Right lobe of liver (tissue), 4 donors: ENCODE measurements around the gene TMEM44.

ENCODE experiments used
- POLR2A ChIP-seq: fragments of 450-650 bp; IDR thresholded peaks from one replicate; pipeline ENCODE4 v1.6.1; 2017; ENCODE audit warnings: antibody characterized with exemption, mild to moderate bottlenecking
- TF ChIP-seq, protein P1 (sequence below), 4 donors: fragments of 200-600 bp in 3 of 4; fragments of 450-650 bp in 1 of 4; IDR thresholded peaks; one replicate each; pipeline versions ENCODE4 v1.5.1 to v1.8.0; 2016 to 2022; ENCODE audit warnings: antibody characterized with exemption in 4 of 4, mild to moderate bottlenecking in 2 of 4
- donor health status: DM: no; HTN: no; CAD: no.
- donor health status: DM: no; HTN: no; CAD: no.
- donor health status: DM: no; HTN: yes; CAD: no.

- TF ChIP-seq, protein P1, sequence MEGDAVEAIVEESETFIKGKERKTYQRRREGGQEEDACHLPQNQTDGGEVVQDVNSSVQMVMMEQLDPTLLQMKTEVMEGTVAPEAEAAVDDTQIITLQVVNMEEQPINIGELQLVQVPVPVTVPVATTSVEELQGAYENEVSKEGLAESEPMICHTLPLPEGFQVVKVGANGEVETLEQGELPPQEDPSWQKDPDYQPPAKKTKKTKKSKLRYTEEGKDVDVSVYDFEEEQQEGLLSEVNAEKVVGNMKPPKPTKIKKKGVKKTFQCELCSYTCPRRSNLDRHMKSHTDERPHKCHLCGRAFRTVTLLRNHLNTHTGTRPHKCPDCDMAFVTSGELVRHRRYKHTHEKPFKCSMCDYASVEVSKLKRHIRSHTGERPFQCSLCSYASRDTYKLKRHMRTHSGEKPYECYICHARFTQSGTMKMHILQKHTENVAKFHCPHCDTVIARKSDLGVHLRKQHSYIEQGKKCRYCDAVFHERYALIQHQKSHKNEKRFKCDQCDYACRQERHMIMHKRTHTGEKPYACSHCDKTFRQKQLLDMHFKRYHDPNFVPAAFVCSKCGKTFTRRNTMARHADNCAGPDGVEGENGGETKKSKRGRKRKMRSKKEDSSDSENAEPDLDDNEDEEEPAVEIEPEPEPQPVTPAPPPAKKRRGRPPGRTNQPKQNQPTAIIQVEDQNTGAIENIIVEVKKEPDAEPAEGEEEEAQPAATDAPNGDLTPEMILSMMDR (IDR thresholded peaks at IDR 0.05), result no peak
- no peak for TF ChIP-seq POLR2A
Measured at GRCh38 chr3:194638991-194639605, 5.9 kb upstream of the TMEM44 start.
